ENCODE results near the gene ZIC5. TPM values are rescaled to one million over a fixed set of nuclear protein-coding genes. Genes with fewer than 3 reads are reported as not detected.

The ZIC5 gene
- total and polyA plus RNA-seq, 8 donors = not detected

GRCh38 chr13:99956473-99957349 lies 14.9 kb downstream of the ZIC5 start:
- 1 to 5% (median 3%) methylated on average over 35 to 68 of the region's 68 CpGs for WGBS, 5 donors
- DNase-seq = peak in 1 of 2 donors; percentile 36
- no peak for TF ChIP-seq POLR2AphosphoS5 (IDR thresholded peaks at IDR 0.05)
- TF ChIP-seq, protein P1, sequence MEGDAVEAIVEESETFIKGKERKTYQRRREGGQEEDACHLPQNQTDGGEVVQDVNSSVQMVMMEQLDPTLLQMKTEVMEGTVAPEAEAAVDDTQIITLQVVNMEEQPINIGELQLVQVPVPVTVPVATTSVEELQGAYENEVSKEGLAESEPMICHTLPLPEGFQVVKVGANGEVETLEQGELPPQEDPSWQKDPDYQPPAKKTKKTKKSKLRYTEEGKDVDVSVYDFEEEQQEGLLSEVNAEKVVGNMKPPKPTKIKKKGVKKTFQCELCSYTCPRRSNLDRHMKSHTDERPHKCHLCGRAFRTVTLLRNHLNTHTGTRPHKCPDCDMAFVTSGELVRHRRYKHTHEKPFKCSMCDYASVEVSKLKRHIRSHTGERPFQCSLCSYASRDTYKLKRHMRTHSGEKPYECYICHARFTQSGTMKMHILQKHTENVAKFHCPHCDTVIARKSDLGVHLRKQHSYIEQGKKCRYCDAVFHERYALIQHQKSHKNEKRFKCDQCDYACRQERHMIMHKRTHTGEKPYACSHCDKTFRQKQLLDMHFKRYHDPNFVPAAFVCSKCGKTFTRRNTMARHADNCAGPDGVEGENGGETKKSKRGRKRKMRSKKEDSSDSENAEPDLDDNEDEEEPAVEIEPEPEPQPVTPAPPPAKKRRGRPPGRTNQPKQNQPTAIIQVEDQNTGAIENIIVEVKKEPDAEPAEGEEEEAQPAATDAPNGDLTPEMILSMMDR (IDR thresholded peaks at IDR 0.05) = no peak
- no peak for TF ChIP-seq POLR2A (IDR thresholded peaks at IDR 0.05)
- TF ChIP-seq EP300 (IDR thresholded peaks at IDR 0.05) = no peak

DNA sequence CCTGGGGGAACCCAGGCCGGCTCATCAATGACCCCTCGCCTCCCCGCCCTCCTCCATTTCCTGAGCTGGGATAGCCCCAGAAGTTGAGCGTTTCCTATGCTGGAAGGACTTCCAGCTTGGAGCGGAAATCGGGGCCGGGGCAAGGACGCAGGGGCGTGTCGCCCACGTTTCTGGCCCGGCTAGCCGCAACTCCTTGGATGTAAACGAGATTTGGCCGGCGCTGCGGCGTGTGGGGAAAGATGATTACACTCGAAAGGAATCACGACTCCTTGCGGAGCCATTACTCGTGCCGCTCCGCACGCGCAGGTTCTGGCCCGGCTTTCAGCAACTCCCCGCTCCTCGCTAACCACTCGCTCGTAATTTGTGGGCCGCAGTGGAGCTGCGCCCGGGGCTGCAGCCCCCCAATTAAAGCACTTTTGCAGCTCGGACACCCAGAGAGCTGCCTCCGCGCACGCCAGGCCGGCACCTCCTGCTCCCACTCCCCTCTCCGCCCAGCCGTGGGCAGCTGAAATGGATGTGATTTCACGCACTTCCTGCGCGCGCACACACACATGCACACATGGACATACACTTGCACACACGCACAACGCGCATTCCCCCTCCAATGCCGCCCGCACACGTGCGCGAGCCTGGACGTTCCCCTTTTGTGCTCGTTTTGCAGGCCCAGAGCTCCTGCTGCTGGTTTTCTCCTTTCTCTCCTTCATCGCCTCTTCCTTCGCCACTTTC lies 15.7 kb downstream of the ZIC5 start:
- peaks cover 0 to 18% (median 4%) of the 10 kb centered on the region in 4 donors for H3K9me3 ChIP-seq
- no peaks in the 10 kb centered on the region for H3K36me3 ChIP-seq
- peak in 1 of 2 donors; percentile 78 for DNase-seq
- H3K4me1 ChIP-seq = peaks cover 28 to 44% (median 35%) of the 10 kb centered on the region in 4 donors
- H3K27me3 ChIP-seq = peaks cover 52 to 100% (median 76%) of the 10 kb centered on the region in 3 donors
- H3K27ac ChIP-seq = no peak overlapping the region
- WGBS, 5 donors = 3 to 6% (median 5%) methylated on average over 52 to 57 of the region's 57 CpGs
- intact Hi-C loops (cut with DNase I; ENCODE audit: low total_unique reads) = no loop called here
- TF ChIP-seq, protein P1 (IDR thresholded peaks at IDR 0.05) = no peak
- TF ChIP-seq POLR2A (IDR thresholded peaks at IDR 0.05) = no peak
- TF ChIP-seq POLR2AphosphoS5 (IDR thresholded peaks at IDR 0.05) = no peak
- H3K4me3 ChIP-seq = peak overlapping the region in 3 of 4 donors; percentile 14 to 40 (median 20)

More at GRCh38 chr13:99956473-99957349, 14.9 kb downstream of the ZIC5 start:
- Histone ChIP-seq H3K4me3 (peak overlapping the region; percentile 12 to 40 (median 17)), H3K27me3 (peaks cover 52 to 100% (median 84%) of the 10 kb centered on the region in 3 donors), H3K36me3 (no peaks in the 10 kb centered on the region), H3K4me1 (peaks cover 28 to 44% (median 35%) of the 10 kb centered on the region in 4 donors), H3K27ac (no peak overlapping the region), H3K9me3 (peaks cover 0 to 18% (median 4%) of the 10 kb centered on the region in 4 donors)
- intact Hi-C loops (cut with DNase I; ENCODE audit: low total_unique reads) = no loop called here

DNA sequence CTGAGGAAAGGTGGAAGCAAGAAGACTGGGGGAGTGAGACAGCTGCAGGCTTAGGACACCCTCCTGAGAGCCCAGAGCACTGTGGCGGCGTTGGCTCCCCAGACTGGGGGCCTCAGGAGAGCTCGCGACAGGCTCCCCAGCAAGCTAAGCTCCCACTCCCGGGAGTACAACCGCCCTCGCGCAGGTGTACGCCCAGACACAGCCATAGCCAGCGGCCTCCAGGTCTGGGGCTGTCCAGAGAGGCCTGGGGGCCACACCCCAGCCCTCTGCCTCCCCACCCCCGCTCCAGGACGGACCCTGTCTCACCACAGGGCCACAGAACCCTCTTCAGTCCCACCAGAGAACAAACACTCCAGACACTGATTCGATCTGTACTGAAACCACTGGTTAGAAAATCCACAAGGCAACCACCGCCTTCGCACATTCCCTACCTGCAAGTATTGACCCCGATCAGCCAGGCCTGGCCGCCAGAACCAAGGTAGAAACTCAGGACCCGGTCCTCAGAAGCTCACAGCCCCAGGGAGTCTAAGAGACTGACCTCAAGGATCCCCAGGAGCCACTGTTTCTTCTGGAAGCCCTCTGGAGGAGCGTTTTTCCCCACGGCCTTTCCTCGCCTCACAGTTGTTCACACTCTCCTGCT lies 16.3 kb downstream of the ZIC5 start:
- H3K4me3 ChIP-seq = peak overlapping the region in 1 of 4 donors; percentile 40

More for the DNA sequence above, 16.3 kb downstream of the ZIC5 start:
- WGBS, 5 donors = 44 to 59% (median 48%) methylated on average over 18 to 21 of the region's 21 CpGs
- TF ChIP-seq POLR2A (IDR thresholded peaks at IDR 0.05) (no peak), POLR2AphosphoS5 (IDR thresholded peaks at IDR 0.05) (no peak), EP300 (IDR thresholded peaks at IDR 0.05) (no peak)
- TF ChIP-seq, protein P1 (IDR thresholded peaks at IDR 0.05) = no peak
- H3K27me3 ChIP-seq = peaks cover 45 to 100% (median 70%) of the 10 kb centered on the region in 3 donors
- peaks cover 0 to 18% (median 4%) of the 10 kb centered on the region in 4 donors for H3K9me3 ChIP-seq
- no peak overlapping the region for H3K27ac ChIP-seq
- peaks cover 28 to 42% (median 34%) of the 10 kb centered on the region in 4 donors for H3K4me1 ChIP-seq
- intact Hi-C loops (cut with DNase I; ENCODE audit: low total_unique reads) = no loop called here
- DNase-seq = no peak
- H3K36me3 ChIP-seq = no peaks in the 10 kb centered on the region
